Activated CD8-positive, alpha-beta T cell treated with anti-CD3 and anti-CD28 coated beads for 36 hours (primary cell): ENCODE results near the gene ZNF333. TPM values are rescaled to one million over a fixed set of nuclear protein-coding genes. Genes with fewer than 3 reads are reported as not detected.
A peak's percentile ranks its signal among the peaks of the same experiment; 100 is the strongest.

Experiments
- ATAC-seq: fragments of 200-7000 bp; cut with Tn5 transposase; one replicate; pipeline ENCODE4 v1.10.0; 2021; ENCODE audit warnings: mild to moderate bottlenecking, moderate library complexity
- CTCF ChIA-PET: fragments of 350-600 bp; sonication (Branson Sonifier 250); formaldehyde crosslinking; loops from one replicate; lab custom pipeline; 2021; ENCODE audit warnings: antibody characterized with exemption; lab: Charles Lee
- POLR2A ChIA-PET: fragments of 350-600 bp; sonication (Branson Sonifier 250); formaldehyde crosslinking; loops from one replicate; lab custom pipeline; 2021; ENCODE audit warnings: antibody characterized with exemption; lab: Charles Lee
- DNase-seq: peaks from one replicate; pipeline ENCODE4 v3.0.0-alpha.2; 2020
- H3K27ac Mint-ChIP-seq: one replicate; pipeline ENCODE4 v1.8.0; 2021; ENCODE audit warnings: mild to moderate bottlenecking, mixed read lengths
- H3K27me3 Mint-ChIP-seq: one replicate; pipeline ENCODE4 v1.8.0; 2021; ENCODE audit warnings: mixed read lengths
- H3K36me3 Mint-ChIP-seq: one replicate; pipeline ENCODE4 v1.8.0; 2021; ENCODE audit warnings: low read depth, mixed read lengths
- H3K4me1 Mint-ChIP-seq: one replicate; pipeline ENCODE4 v1.8.0; 2021; ENCODE audit warnings: low read depth, mixed read lengths
- H3K4me3 Mint-ChIP-seq: one replicate; pipeline ENCODE4 v1.8.0; 2021; ENCODE audit warnings: mild to moderate bottlenecking, moderate library complexity, mixed read lengths
- H3K9me3 Mint-ChIP-seq: one replicate; pipeline ENCODE4 v1.8.0; 2021; ENCODE audit warnings: mixed read lengths
- CTCF ChIP-seq: fragments of 200-600 bp; IDR thresholded peaks from one replicate; pipeline ENCODE4 v1.8.0; 2022; ENCODE audit warnings: antibody characterized with exemption, mild to moderate bottlenecking
- intact Hi-C: fragments of 100-400 bp; cut with micrococcal nuclease; formaldehyde crosslinking; loops from one replicate; pipeline ENCODE4 v1.10.0; 2022
- total RNA-seq, 2 experiments: library from RNA; stranded (reverse); gene quantifications; one replicate each; pipeline ENCODE4 v1.2.3, GENCODE V29; 2021

ZNF333 gene
- total RNA-seq, result 10 to 100 TPM; 12.2 to 14.0 TPM

- Mint-ChIP-seq H3K27me3 (no peaks in the 10 kb centered on the region), H3K4me1 (peaks cover 16% of the 10 kb centered on the region), H3K36me3 (peaks cover 7% of the 10 kb centered on the region), H3K9me3 (no peaks in the 10 kb centered on the region), H3K4me3 (peak within 1 kb of the TSS; percentile 92), H3K27ac (peak within 1 kb of the TSS; percentile 100)
- peak; percentile 100 for DNase-seq
- intact Hi-C loops, result no loop called here
- TF ChIP-seq CTCF, result no peak
- ATAC-seq, result peak; percentile 93
- CTCF ChIA-PET, result interaction anchor here (1.0 to 10.0 kb wide), 5 partner anchors 24 to 199 kb away, joined by 3 to 276 read pairs (median 5); partner anchors contain the start of gene NDUFB7
- POLR2A ChIA-PET, result interaction anchor here (1.2 to 1.7 kb wide), 2 partner anchors 11 to 116 kb away, joined by 4 to 8 read pairs; no protein-coding TSS in a partner anchor
Measured at GRCh38 chr19:14689598-14690503, at the start of gene ZNF333. TSS of gene ZNF333 (plus strand) at chr19:14690048. CDS start at chr19:14693492, 3,444 bp downstream.

- intact Hi-C loops, result no loop called here
- H3K4me3 Mint-ChIP-seq, result no peak overlapping the region
- TF ChIP-seq CTCF, result no peak
- H3K36me3 Mint-ChIP-seq, result no peaks in the 10 kb centered on the region
- CTCF ChIA-PET, result no interaction called here
- H3K27me3 Mint-ChIP-seq, result peaks cover 9% of the 10 kb centered on the region
- DNase-seq, result no peak
- no peaks in the 10 kb centered on the region for H3K4me1 Mint-ChIP-seq
- no peak overlapping the region for H3K27ac Mint-ChIP-seq
- POLR2A ChIA-PET, result interaction anchor here (0.8 kb wide), 1 partner anchor 16 kb away, joined by 3 read pairs; no protein-coding TSS in a partner anchor
- no peak for ATAC-seq
- H3K9me3 Mint-ChIP-seq, result peaks cover 1% of the 10 kb centered on the region
Measured at GRCh38 chr19:14648506-14648905, 41.3 kb upstream of the ZNF333 start.

- DNase-seq, result no peak
- Mint-ChIP-seq H3K36me3 (no peaks in the 10 kb centered on the region), H3K27me3 (peaks cover 9% of the 10 kb centered on the region), H3K4me3 (no peak overlapping the region), H3K9me3 (no peaks in the 10 kb centered on the region), H3K4me1 (no peaks in the 10 kb centered on the region), H3K27ac (no peak overlapping the region)
- intact Hi-C loops, result no loop called here
- ChIA-PET CTCF (no interaction called here), POLR2A (no interaction called here)
- ATAC-seq, result no peak
- TF ChIP-seq CTCF, result no peak
Measured at GRCh38 chr19:14649020-14649419, 40.8 kb upstream of the ZNF333 start.

GRCh38 chr19:14650161-14650560 lies 39.7 kb upstream of the ZNF333 start:
- ChIA-PET POLR2A (no interaction called here), CTCF (no interaction called here)
- no peak overlapping the region for H3K27ac Mint-ChIP-seq

More at GRCh38 chr19:14650161-14650560, 39.7 kb upstream of the ZNF333 start:
- Mint-ChIP-seq H3K4me3 (no peak overlapping the region), H3K4me1 (no peaks in the 10 kb centered on the region), H3K27me3 (peaks cover 9% of the 10 kb centered on the region), H3K9me3 (no peaks in the 10 kb centered on the region), H3K36me3 (no peaks in the 10 kb centered on the region)
- TF ChIP-seq CTCF, result no peak
- intact Hi-C loops, result no loop called here
- DNase-seq (no peak), ATAC-seq (no peak)
